Activated CD8-positive, alpha-beta memory T cell treated with anti-CD3 and anti-CD28 coated beads for 4 hours (primary cell): ENCODE results near the gene CYP4X1.
"Not testable (repeated sequence)": the region's sequence is repeated elsewhere in the genome, so short reads cannot be mapped to it uniquely, and the experiment has no call there.

Experiments
- DNase-seq, 2 donors: peaks; one replicate each; pipeline ENCODE4 v3.0.0-alpha.2; 2020; ENCODE audit warnings: low read depth in 2 of 2

The CYP4X1 gene

DNA sequence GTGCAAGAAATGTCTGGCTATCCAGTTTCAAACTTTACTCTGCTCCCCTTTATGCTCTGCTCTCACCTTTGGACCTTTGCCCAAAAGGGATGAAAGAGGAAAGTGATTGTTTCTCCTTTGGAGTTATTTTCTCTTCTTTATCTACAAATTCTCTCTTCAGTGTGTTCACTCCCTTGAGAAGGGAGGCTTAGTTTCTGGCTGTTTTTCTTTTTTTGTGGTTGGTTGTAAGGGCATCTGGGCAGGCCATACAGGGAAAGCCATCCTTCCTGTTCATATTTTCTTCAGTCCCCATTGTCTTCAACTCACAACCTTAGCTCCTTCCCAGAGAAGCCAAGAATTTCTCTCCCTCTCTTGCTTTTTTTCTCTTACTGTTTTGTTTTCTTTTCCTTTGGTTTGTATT lies 46.0 kb downstream of the CYP4X1 start:
- DNase-seq = not testable (repeated sequence)

DNA sequence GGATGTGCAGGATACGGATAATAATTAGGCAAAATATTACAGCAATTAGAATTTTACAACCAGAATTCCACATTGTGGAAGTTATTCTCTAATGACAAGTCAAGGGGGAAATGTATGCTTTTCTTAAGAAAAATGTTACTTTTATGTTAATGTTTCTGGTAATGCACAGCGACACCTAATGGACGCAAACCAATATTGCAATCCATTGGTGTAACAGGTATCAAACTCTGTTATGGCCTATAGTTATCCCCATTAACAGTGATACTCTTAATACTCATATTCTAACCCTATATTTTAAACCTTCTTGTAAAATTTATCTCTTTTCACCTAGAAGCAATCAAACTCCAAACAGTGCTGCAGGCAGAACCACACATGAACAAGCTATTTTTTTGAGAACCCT lies 65.9 kb downstream of the CYP4X1 start:
- not testable (repeated sequence) for DNase-seq

DNA sequence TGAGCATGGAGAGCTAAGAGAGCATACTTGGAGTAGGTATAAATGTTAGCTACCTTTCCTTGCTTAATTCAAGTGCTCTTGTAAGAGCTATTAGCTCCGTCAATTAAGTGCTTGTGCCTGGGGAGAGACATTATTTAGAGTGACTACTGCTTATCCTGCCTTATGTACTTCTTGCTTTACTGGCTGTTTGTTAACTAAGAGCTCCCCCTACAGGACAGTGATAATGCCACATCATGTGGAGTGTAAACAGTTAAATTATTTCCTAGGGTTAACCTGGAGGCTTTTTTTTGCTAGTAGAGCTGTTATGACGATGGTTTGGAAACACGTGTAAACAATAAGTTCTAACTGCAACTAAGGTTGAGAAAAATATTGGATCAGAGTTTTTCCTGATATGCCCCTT lies 68.0 kb downstream of the CYP4X1 start:
- not testable (repeated sequence) for DNase-seq
